Measurements from ENCODE around the gene MALAT1.

GRCh38 chr11:65488273-65489034 lies 10.4 kb upstream of the MALAT1 start:
- TF ChIP-seq, protein P1, sequence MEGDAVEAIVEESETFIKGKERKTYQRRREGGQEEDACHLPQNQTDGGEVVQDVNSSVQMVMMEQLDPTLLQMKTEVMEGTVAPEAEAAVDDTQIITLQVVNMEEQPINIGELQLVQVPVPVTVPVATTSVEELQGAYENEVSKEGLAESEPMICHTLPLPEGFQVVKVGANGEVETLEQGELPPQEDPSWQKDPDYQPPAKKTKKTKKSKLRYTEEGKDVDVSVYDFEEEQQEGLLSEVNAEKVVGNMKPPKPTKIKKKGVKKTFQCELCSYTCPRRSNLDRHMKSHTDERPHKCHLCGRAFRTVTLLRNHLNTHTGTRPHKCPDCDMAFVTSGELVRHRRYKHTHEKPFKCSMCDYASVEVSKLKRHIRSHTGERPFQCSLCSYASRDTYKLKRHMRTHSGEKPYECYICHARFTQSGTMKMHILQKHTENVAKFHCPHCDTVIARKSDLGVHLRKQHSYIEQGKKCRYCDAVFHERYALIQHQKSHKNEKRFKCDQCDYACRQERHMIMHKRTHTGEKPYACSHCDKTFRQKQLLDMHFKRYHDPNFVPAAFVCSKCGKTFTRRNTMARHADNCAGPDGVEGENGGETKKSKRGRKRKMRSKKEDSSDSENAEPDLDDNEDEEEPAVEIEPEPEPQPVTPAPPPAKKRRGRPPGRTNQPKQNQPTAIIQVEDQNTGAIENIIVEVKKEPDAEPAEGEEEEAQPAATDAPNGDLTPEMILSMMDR (IDR thresholded peaks at IDR 0.05) = no peak
- TF ChIP-seq EZH2phosphoT487 (IDR thresholded peaks at IDR 0.05) = no peak

Data from neural progenitor cell (in vitro differentiated cells).